HEK293 (cell line): ENCODE results near the gene ZFYVE21.

ENCODE experiments used
- CTCF ChIA-PET: fragments of 350-600 bp; formaldehyde crosslinking; extraction: SDS; loops from one replicate; lab custom pipeline; 2021; ENCODE audit warnings: antibody characterized with exemption; lab: Yijun Ruan, JAX
- POLR2A ChIA-PET: fragments of 300-600 bp; formaldehyde crosslinking; extraction: SDS; loops from one replicate; lab custom pipeline; 2020; ENCODE audit warnings: antibody characterized with exemption, inconsistent platforms; lab: Yijun Ruan, JAX
- H3K27ac ChIP-seq: fragments of 200-500 bp; sonication (Bioruptor generic); 2 replicates; pipeline ENCODE4 v1.5.1; 2014; ENCODE audit warnings: low read depth, low read length, control low read depth, inconsistent platforms; ENCODE audit errors: extremely low read depth
- H3K36me3 ChIP-seq, 2 experiments: fragments of 200-500 bp in 1 of 2; sonication (Bioruptor generic) in 1 of 2; 1 replicate in 1 of 2; 2 replicates in 1 of 2; pipeline ENCODE4 v1.5.1; 2014 to 2017; ENCODE audit warnings: inconsistent platforms in 2 of 2, low read length in 2 of 2; ENCODE audit not compliant: control insufficient read depth in 2 of 2, insufficient read depth in 1 of 2
- H3K4me1 ChIP-seq: fragments of 200-500 bp; sonication (Bioruptor generic); 2 replicates; pipeline ENCODE4 v1.5.1; 2014; ENCODE audit warnings: mild to moderate bottlenecking, low read length, inconsistent platforms; ENCODE audit not compliant: control insufficient read depth, insufficient read depth
- H3K4me3 ChIP-seq: 2 replicates; pipeline ENCODE4 v1.5.1; 2011; ENCODE audit warnings: low read depth, mild to moderate bottlenecking, control low read depth, low read length, moderate library complexity
- H3K9me3 ChIP-seq: fragments of 200-500 bp; sonication (Bioruptor generic); 2 replicates; pipeline ENCODE4 v1.5.1; 2014; ENCODE audit warnings: low read depth, low read length, inconsistent platforms; ENCODE audit not compliant: control insufficient read depth, insufficient read depth
- KLF1 ChIP-seq: fragments of 450-650 bp; formaldehyde crosslinking; IDR thresholded peaks from 2 replicates; pipeline ENCODE4 v1.5.1; 2016; ENCODE audit warnings: missing biosample characterization, missing genetic modification characterization
- SCRT1 ChIP-seq: fragments of 450-650 bp; formaldehyde crosslinking; IDR thresholded peaks from 2 replicates; pipeline ENCODE4 v1.5.1; 2016; ENCODE audit warnings: missing biosample characterization, missing genetic modification characterization, borderline replicate concordance
- ZNF138 ChIP-seq: fragments of 450-650 bp; formaldehyde crosslinking; IDR thresholded peaks from 2 replicates; pipeline ENCODE4 v1.5.1; 2016; ENCODE audit warnings: missing biosample characterization, missing genetic modification characterization, borderline replicate concordance
- ZNF16 ChIP-seq: fragments of 450-650 bp; formaldehyde crosslinking; IDR thresholded peaks from 2 replicates; pipeline ENCODE4 v1.5.1; 2016; ENCODE audit warnings: low read depth, missing biosample characterization, missing genetic modification characterization
- ZNF202 ChIP-seq: fragments of 450-650 bp; formaldehyde crosslinking; IDR thresholded peaks from 2 replicates; pipeline ENCODE4 v1.5.1; 2016; ENCODE audit warnings: missing biosample characterization, missing genetic modification characterization, borderline replicate concordance
- ZNF211 ChIP-seq: fragments of 450-650 bp; formaldehyde crosslinking; IDR thresholded peaks from 2 replicates; pipeline ENCODE4 v1.5.1; 2016; ENCODE audit warnings: low read depth, missing biosample characterization, missing genetic modification characterization
- ZNF214 ChIP-seq: fragments of 450-650 bp; formaldehyde crosslinking; IDR thresholded peaks from 2 replicates; pipeline ENCODE4 v1.5.1; 2017; ENCODE audit warnings: missing biosample characterization, mild to moderate bottlenecking, missing genetic modification characterization, borderline replicate concordance
- ZNF248 ChIP-seq: fragments of 450-650 bp; formaldehyde crosslinking; IDR thresholded peaks from 2 replicates; pipeline ENCODE4 v1.5.1; 2017; ENCODE audit warnings: missing biosample characterization, missing genetic modification characterization
- ZNF514 ChIP-seq: fragments of 450-650 bp; formaldehyde crosslinking; IDR thresholded peaks from 2 replicates; pipeline ENCODE4 v1.5.1; 2016; ENCODE audit warnings: missing biosample characterization, missing genetic modification characterization
- ZNF658 ChIP-seq: fragments of 450-650 bp; formaldehyde crosslinking; IDR thresholded peaks from 2 replicates; pipeline ENCODE4; 2016; ENCODE audit warnings: missing biosample characterization, missing genetic modification characterization
- ZNF785 ChIP-seq: fragments of 450-650 bp; formaldehyde crosslinking; IDR thresholded peaks from 2 replicates; pipeline ENCODE4 v1.5.1; 2016; ENCODE audit warnings: missing biosample characterization, missing genetic modification characterization
- ZNF791 ChIP-seq: fragments of 450-650 bp; formaldehyde crosslinking; IDR thresholded peaks from 2 replicates; pipeline ENCODE4 v1.5.1; 2016; ENCODE audit warnings: missing biosample characterization, missing genetic modification characterization
- TF ChIP-seq, protein P1 (sequence below): fragments of 450-650 bp; IDR thresholded peaks from 2 replicates; pipeline ENCODE4 v1.5.1; 2018; ENCODE audit warnings: missing biosample characterization, missing genetic modification characterization
- TF ChIP-seq, protein P2 (sequence below): fragments of 450-650 bp; formaldehyde crosslinking; IDR thresholded peaks from 2 replicates; pipeline ENCODE4 v1.5.1; 2017; ENCODE audit warnings: missing biosample characterization, missing genetic modification characterization
- TF ChIP-seq, protein P3 (sequence below): fragments of 450-650 bp; formaldehyde crosslinking; IDR thresholded peaks from 2 replicates; pipeline ENCODE4 v1.5.1; 2016; ENCODE audit warnings: missing biosample characterization, missing genetic modification characterization, low read depth
- TF ChIP-seq, protein P4 (sequence below): fragments of 450-650 bp; formaldehyde crosslinking; IDR thresholded peaks from 2 replicates; pipeline ENCODE4 v1.5.1; 2016; ENCODE audit warnings: missing biosample characterization, missing genetic modification characterization
- TF ChIP-seq, protein P5 (sequence below): fragments of 450-650 bp; formaldehyde crosslinking; conservative IDR thresholded peaks from 2 replicates; pipeline ENCODE4 v1.5.1; 2016; ENCODE audit warnings: low read depth, missing biosample characterization, missing genetic modification characterization
- TF ChIP-seq, protein P6 (sequence below): fragments of 450-650 bp; formaldehyde crosslinking; IDR thresholded peaks from 2 replicates; pipeline ENCODE4 v1.5.1; 2016; ENCODE audit warnings: missing biosample characterization, missing genetic modification characterization, borderline replicate concordance
- TF ChIP-seq, protein P7 (sequence below): fragments of 450-650 bp; formaldehyde crosslinking; IDR thresholded peaks from 2 replicates; pipeline ENCODE4 v1.5.1; 2017; ENCODE audit warnings: missing biosample characterization, missing genetic modification characterization

Gene ZFYVE21

DNA sequence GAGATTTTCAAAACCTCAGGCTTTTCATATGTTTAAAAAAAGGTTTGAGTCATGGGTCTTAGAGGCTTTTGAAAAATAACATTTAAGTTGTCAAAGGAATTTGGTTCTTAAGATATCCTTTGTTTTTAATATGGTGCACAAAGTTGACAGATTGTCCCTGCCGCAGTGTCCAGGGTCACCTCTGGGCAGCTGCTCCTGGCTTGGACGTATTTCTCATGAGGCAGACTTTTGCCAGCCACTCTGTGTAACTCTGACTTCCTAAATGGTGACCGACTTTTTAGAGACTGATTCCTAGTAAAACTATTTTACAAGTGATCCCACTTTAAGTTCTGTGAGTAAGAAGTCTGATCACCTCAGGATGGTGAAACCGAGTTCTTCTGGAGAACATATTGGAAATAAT is 27.9 kb upstream of the ZFYVE21 start:
- Histone ChIP-seq H3K27ac (no peak overlapping the region), H3K36me3 (peaks cover 25 to 82% of the 10 kb centered on the region in 2 experiments), H3K9me3 (no peaks in the 10 kb centered on the region), H3K4me1 (no peaks in the 10 kb centered on the region), H3K4me3 (no peak overlapping the region)
- ChIA-PET POLR2A (no interaction called here), CTCF (no interaction called here)
- TF ChIP-seq ZNF514 (tag by site-specific recombination) (no peak), KLF1 (tag by site-specific recombination) (no peak), ZNF202 (no peak), ZNF214 (tag by site-specific recombination) (no peak), ZNF16 (no peak), ZNF785 (no peak), SCRT1 (tag by site-specific recombination) (no peak), ZNF791 (tag by site-specific recombination) (no peak), ZNF138 (tag by site-specific recombination) (no peak)
- TF ChIP-seq, protein P1, sequence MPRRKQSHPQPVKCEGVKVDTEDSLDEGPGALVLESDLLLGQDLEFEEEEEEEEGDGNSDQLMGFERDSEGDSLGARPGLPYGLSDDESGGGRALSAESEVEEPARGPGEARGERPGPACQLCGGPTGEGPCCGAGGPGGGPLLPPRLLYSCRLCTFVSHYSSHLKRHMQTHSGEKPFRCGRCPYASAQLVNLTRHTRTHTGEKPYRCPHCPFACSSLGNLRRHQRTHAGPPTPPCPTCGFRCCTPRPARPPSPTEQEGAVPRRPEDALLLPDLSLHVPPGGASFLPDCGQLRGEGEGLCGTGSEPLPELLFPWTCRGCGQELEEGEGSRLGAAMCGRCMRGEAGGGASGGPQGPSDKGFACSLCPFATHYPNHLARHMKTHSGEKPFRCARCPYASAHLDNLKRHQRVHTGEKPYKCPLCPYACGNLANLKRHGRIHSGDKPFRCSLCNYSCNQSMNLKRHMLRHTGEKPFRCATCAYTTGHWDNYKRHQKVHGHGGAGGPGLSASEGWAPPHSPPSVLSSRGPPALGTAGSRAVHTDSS (tag by site-specific recombination), result no peak
- TF ChIP-seq, protein P2, sequence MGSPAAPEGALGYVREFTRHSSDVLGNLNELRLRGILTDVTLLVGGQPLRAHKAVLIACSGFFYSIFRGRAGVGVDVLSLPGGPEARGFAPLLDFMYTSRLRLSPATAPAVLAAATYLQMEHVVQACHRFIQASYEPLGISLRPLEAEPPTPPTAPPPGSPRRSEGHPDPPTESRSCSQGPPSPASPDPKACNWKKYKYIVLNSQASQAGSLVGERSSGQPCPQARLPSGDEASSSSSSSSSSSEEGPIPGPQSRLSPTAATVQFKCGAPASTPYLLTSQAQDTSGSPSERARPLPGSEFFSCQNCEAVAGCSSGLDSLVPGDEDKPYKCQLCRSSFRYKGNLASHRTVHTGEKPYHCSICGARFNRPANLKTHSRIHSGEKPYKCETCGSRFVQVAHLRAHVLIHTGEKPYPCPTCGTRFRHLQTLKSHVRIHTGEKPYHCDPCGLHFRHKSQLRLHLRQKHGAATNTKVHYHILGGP, result no peak
- TF ChIP-seq, protein P3, sequence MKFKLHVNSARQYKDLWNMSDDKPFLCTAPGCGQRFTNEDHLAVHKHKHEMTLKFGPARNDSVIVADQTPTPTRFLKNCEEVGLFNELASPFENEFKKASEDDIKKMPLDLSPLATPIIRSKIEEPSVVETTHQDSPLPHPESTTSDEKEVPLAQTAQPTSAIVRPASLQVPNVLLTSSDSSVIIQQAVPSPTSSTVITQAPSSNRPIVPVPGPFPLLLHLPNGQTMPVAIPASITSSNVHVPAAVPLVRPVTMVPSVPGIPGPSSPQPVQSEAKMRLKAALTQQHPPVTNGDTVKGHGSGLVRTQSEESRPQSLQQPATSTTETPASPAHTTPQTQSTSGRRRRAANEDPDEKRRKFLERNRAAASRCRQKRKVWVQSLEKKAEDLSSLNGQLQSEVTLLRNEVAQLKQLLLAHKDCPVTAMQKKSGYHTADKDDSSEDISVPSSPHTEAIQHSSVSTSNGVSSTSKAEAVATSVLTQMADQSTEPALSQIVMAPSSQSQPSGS (tag by site-specific recombination), result no peak
- TF ChIP-seq, protein P4, sequence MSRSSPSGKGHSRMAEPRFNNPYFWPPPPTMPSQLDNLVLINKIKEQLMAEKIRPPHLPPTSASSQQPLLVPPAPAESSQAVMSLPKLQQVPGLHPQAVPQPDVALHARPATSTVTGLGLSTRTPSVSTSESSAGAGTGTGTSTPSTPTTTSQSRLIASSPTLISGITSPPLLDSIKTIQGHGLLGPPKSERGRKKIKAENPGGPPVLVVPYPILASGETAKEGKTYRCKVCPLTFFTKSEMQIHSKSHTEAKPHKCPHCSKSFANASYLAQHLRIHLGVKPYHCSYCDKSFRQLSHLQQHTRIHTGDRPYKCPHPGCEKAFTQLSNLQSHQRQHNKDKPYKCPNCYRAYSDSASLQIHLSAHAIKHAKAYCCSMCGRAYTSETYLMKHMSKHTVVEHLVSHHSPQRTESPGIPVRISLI, result no peak
- TF ChIP-seq, protein P5, sequence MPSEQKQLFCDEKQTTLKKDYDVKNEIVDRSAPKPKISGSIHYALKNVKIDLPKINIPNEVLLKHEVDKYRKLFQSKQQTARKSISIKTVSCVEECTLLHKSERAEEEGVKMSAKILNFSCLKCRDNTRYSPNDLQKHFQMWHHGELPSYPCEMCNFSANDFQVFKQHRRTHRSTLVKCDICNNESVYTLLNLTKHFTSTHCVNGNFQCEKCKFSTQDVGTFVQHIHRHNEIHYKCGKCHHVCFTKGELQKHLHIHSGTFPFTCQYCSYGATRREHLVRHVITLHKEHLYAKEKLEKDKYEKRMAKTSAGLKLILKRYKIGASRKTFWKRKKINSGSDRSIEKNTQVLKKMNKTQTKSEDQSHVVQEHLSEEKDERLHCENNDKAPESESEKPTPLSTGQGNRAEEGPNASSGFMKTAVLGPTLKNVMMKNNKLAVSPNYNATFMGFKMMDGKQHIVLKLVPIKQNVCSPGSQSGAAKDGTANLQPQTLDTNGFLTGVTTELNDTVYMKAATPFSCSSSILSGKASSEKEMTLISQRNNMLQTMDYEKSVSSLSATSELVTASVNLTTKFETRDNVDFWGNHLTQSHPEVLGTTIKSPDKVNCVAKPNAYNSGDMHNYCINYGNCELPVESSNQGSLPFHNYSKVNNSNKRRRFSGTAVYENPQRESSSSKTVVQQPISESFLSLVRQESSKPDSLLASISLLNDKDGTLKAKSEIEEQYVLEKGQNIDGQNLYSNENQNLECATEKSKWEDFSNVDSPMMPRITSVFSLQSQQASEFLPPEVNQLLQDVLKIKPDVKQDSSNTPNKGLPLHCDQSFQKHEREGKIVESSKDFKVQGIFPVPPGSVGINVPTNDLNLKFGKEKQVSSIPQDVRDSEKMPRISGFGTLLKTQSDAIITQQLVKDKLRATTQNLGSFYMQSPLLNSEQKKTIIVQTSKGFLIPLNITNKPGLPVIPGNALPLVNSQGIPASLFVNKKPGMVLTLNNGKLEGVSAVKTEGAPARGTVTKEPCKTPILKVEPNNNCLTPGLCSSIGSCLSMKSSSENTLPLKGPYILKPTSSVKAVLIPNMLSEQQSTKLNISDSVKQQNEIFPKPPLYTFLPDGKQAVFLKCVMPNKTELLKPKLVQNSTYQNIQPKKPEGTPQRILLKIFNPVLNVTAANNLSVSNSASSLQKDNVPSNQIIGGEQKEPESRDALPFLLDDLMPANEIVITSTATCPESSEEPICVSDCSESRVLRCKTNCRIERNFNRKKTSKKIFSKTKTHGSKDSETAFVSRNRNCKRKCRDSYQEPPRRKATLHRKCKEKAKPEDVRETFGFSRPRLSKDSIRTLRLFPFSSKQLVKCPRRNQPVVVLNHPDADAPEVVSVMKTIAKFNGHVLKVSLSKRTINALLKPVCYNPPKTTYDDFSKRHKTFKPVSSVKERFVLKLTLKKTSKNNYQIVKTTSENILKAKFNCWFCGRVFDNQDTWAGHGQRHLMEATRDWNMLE (tag by site-specific recombination), result no peak
- TF ChIP-seq, all 188 proteins: peak for 0

DNA sequence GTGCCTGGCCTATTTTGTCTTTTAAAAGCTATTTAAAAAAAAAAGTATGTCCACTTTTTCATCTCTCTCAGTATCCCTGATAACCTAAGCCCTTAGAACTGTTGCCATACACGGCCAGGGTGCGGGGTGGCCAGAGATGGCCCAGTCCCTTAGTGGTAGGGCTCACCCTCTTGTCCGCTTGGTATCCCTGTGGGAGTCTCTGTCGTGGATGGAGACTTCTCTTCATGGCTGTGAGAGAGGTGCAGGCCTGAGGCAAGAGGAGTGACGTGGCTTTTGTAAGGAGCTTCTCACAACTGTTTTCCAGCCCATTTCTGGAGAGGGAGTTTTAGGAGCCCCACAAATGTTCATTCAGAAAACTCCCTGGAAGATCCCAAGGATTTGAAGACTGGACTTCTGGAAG is 27.2 kb upstream of the ZFYVE21 start:
- ChIA-PET POLR2A (interaction anchor here (0.6 kb wide), 1 partner anchor 232 kb away, joined by 4 read pairs; no protein-coding TSS in a partner anchor), CTCF (interaction anchor here (0.7 kb wide), 1 partner anchor 112 kb away, joined by 3 read pairs; no protein-coding TSS in a partner anchor)
- Histone ChIP-seq H3K27ac (no peak overlapping the region), H3K4me3 (no peak overlapping the region), H3K9me3 (no peaks in the 10 kb centered on the region), H3K36me3 (peaks cover 21 to 82% of the 10 kb centered on the region in 2 experiments), H3K4me1 (no peaks in the 10 kb centered on the region)
- TF ChIP-seq ZNF658 (tag by site-specific recombination) (no peak), ZNF248 (tag by site-specific recombination) (no peak), ZNF211 (tag by site-specific recombination) (no peak)
- TF ChIP-seq, protein P6, sequence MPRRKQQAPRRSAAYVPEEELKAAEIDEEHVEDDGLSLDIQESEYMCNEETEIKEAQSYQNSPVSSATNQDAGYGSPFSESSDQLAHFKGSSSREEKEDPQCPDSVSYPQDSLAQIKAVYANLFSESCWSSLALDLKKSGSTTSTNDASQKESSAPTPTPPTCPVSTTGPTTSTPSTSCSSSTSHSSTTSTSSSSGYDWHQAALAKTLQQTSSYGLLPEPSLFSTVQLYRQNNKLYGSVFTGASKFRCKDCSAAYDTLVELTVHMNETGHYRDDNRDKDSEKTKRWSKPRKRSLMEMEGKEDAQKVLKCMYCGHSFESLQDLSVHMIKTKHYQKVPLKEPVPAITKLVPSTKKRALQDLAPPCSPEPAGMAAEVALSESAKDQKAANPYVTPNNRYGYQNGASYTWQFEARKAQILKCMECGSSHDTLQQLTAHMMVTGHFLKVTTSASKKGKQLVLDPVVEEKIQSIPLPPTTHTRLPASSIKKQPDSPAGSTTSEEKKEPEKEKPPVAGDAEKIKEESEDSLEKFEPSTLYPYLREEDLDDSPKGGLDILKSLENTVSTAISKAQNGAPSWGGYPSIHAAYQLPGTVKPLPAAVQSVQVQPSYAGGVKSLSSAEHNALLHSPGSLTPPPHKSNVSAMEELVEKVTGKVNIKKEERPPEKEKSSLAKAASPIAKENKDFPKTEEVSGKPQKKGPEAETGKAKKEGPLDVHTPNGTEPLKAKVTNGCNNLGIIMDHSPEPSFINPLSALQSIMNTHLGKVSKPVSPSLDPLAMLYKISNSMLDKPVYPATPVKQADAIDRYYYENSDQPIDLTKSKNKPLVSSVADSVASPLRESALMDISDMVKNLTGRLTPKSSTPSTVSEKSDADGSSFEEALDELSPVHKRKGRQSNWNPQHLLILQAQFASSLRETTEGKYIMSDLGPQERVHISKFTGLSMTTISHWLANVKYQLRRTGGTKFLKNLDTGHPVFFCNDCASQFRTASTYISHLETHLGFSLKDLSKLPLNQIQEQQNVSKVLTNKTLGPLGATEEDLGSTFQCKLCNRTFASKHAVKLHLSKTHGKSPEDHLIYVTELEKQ (tag by site-specific recombination), result no peak
- TF ChIP-seq, protein P7, sequence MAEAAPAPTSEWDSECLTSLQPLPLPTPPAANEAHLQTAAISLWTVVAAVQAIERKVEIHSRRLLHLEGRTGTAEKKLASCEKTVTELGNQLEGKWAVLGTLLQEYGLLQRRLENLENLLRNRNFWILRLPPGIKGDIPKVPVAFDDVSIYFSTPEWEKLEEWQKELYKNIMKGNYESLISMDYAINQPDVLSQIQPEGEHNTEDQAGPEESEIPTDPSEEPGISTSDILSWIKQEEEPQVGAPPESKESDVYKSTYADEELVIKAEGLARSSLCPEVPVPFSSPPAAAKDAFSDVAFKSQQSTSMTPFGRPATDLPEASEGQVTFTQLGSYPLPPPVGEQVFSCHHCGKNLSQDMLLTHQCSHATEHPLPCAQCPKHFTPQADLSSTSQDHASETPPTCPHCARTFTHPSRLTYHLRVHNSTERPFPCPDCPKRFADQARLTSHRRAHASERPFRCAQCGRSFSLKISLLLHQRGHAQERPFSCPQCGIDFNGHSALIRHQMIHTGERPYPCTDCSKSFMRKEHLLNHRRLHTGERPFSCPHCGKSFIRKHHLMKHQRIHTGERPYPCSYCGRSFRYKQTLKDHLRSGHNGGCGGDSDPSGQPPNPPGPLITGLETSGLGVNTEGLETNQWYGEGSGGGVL, result no peak
